SK-N-SH (cell line): ENCODE measurements around the gene AUH. TPM values are rescaled to one million over a fixed set of nuclear protein-coding genes. Genes with fewer than 3 reads are reported as not detected.

Source experiments
- CTCF ChIA-PET: fragments of 300-600, 350-600 bp; formaldehyde crosslinking; extraction: SDS; loops from one replicate; lab custom pipeline; 2021; lab: Yijun Ruan, JAX
- POLR2A ChIA-PET: fragments of 350-600 bp; sonication (Branson Sonifier 250); formaldehyde crosslinking; extraction: SDS; loops from one replicate; lab custom pipeline; 2020; ENCODE audit warnings: antibody characterized with exemption, inconsistent platforms; lab: Yijun Ruan, JAX
- DNase-seq: peaks from one replicate; pipeline ENCODE4 v3.0.0; 2012
- H2AFZ ChIP-seq: fragments of 200-600 bp; sonication (generic); 2 replicates; pipeline ENCODE4 v1.8.1; 2016; ENCODE audit warnings: antibody characterized with exemption, mild to moderate bottlenecking, low read depth
- H3F3A ChIP-seq: fragments of 200-600 bp; sonication (generic); replicated peaks from 2 replicates; pipeline ENCODE3; 2016; ENCODE audit warnings: antibody characterized with exemption, mild to moderate bottlenecking; ENCODE audit not compliant: insufficient read depth
- H3K27ac ChIP-seq, 2 experiments: fragments of 200-500 bp in 1 of 2; fragments of 200-600 bp in 1 of 2; sonication (Bioruptor generic) in 1 of 2; sonication (generic), shearing (Covaris generic) in 1 of 2; 2 replicates each; pipeline versions ENCODE4 v1.5.1 to v1.6.1; 2014 to 2016; ENCODE audit warnings: low read depth in 2 of 2, inconsistent platforms in 1 of 2, low read length in 1 of 2, mild to moderate bottlenecking in 1 of 2, mixed read lengths in 1 of 2
- H3K27me3 ChIP-seq: fragments of 200-600 bp; sonication (generic), shearing (Covaris generic); 2 replicates; pipeline ENCODE4 v1.6.1; 2016; ENCODE audit warnings: mixed run types; ENCODE audit not compliant: insufficient read depth
- H3K36me3 ChIP-seq, 2 experiments: fragments of 200-500 bp in 1 of 2; fragments of 200-600 bp in 1 of 2; sonication (Bioruptor generic) in 1 of 2; sonication (generic) in 1 of 2; replicated peaks in 1 of 2; 2 replicates each; pipeline versions ENCODE3 to v1.5.1; 2014 to 2016; ENCODE audit warnings: low read length in 1 of 2, mild to moderate bottlenecking in 1 of 2; ENCODE audit not compliant: insufficient read depth in 2 of 2, control insufficient read depth in 1 of 2
- H3K4me1 ChIP-seq, 2 experiments: fragments of 200-500 bp in 1 of 2; fragments of 200-600 bp in 1 of 2; sonication (Bioruptor generic) in 1 of 2; sonication (generic), shearing (Covaris generic) in 1 of 2; 2 replicates each; pipeline versions ENCODE4 v1.5.1 to v1.6.1; 2014 to 2016; ENCODE audit warnings: low read depth in 1 of 2, low read length in 1 of 2, mixed run types in 1 of 2; ENCODE audit not compliant: insufficient read depth in 2 of 2, control insufficient read depth in 1 of 2
- H3K4me2 ChIP-seq: fragments of 200-600 bp; sonication (generic), shearing (Covaris generic); 2 replicates; pipeline ENCODE4 v1.6.1; 2017; ENCODE audit warnings: mixed run types
- H3K4me3 ChIP-seq, 2 experiments: fragments of 200-500 bp in 1 of 2; fragments of 200-600 bp in 1 of 2; sonication (Bioruptor generic) in 1 of 2; sonication (generic), shearing (Covaris generic) in 1 of 2; 2 replicates each; pipeline versions ENCODE4 v1.5.1 to v1.8.1; 2014 to 2016; ENCODE audit warnings: low read depth in 2 of 2, inconsistent platforms in 1 of 2, low read length in 1 of 2, mild to moderate bottlenecking in 1 of 2, mixed read lengths in 1 of 2, moderate library complexity in 1 of 2
- H3K79me2 ChIP-seq: fragments of 200-600 bp; sonication (generic); 2 replicates; pipeline ENCODE4 v1.8.1; 2017; ENCODE audit warnings: mild to moderate bottlenecking; ENCODE audit not compliant: insufficient read depth
- H3K9ac ChIP-seq: fragments of 200-600 bp; sonication (generic); 2 replicates; pipeline ENCODE4 v1.6.1; 2017; ENCODE audit warnings: mixed run types
- H3K9me2 ChIP-seq: fragments of 200-600 bp; sonication (generic); 2 replicates; pipeline ENCODE4 v1.6.1; 2017; ENCODE audit warnings: mixed run types
- H3K9me3 ChIP-seq: fragments of 200-600 bp; sonication (generic); 2 replicates; pipeline ENCODE4 v1.6.1; 2017; ENCODE audit warnings: mixed run types, mild to moderate bottlenecking, moderate library complexity
- H4K20me1 ChIP-seq: fragments of 200-600 bp; sonication (generic); 2 replicates; pipeline ENCODE4 v1.6.1; 2017; ENCODE audit warnings: mild to moderate bottlenecking, mixed run types; ENCODE audit not compliant: insufficient read depth
- EZH2phosphoT487 ChIP-seq: fragments of 200-600 bp; sonication (generic); IDR thresholded peaks from 2 replicates; pipeline ENCODE4 v1.6.1; 2017; ENCODE audit warnings: low read depth, mixed run types, mild to moderate bottlenecking, antibody characterized with exemption, moderate library complexity, borderline replicate concordance
- FOXJ3 ChIP-seq: sonication (generic); formaldehyde crosslinking; IDR thresholded peaks from 2 replicates; pipeline ENCODE4 v1.5.1; 2020; ENCODE audit warnings: mild to moderate bottlenecking, missing genetic modification reagents
- GATA2 ChIP-seq: sonication (generic); formaldehyde crosslinking; IDR thresholded peaks from 2 replicates; pipeline ENCODE4 v1.5.0; 2020; ENCODE audit warnings: mild to moderate bottlenecking, missing genetic modification reagents
- MEF2A ChIP-seq: IDR thresholded peaks from 2 replicates; pipeline ENCODE4 v1.4.0; 2012; ENCODE audit warnings: low read depth, borderline replicate concordance
- MXI1 ChIP-seq: IDR thresholded peaks from 2 replicates; pipeline ENCODE4 v1.6.1; 2012; ENCODE audit warnings: mild to moderate bottlenecking, low read depth, low read length, improper control_type of control experiment
- RAD21 ChIP-seq: IDR thresholded peaks from 2 replicates; pipeline ENCODE4 v1.6.1; 2012; ENCODE audit warnings: mild to moderate bottlenecking, low read length
- RCOR1 ChIP-seq: fragments of 150-350 bp; IDR thresholded peaks from 2 replicates; pipeline ENCODE4 v1.6.1; 2017; ENCODE audit warnings: antibody characterized with exemption, low read length
- RFX5 ChIP-seq: IDR thresholded peaks from 2 replicates; pipeline ENCODE4 v1.6.1; 2012; ENCODE audit warnings: mild to moderate bottlenecking, improper control_type of control experiment, low read length
- RXRA ChIP-seq: IDR thresholded peaks from 2 replicates; pipeline ENCODE4 v1.4.0; 2012; ENCODE audit warnings: low read depth, mild to moderate bottlenecking, borderline replicate concordance
- SMC3 ChIP-seq: IDR thresholded peaks from 2 replicates; pipeline ENCODE4 v1.6.1; 2012; ENCODE audit warnings: low read depth, low read length, improper control_type of control experiment
- WGBS: methylation state at CpG from one replicate; pipeline ENCODE4 v1.1.6; 2017; ENCODE audit warnings: low lambda C conversion rate; 5-methylcytosine and 5-hydroxymethylcytosine counted together
- polyA plus RNA-seq, 3 experiments: library from polyadenylated mRNA; depleted of rRNA; stranded (reverse); fragments of >200 nt; gene quantifications; 2 replicates each; pipeline ENCODE4 v1.2.3, GENCODE V29; 2012
- TF ChIP-seq, protein P1 (sequence below): IDR thresholded peaks from 2 replicates; pipeline ENCODE4 v1.4.0; 2012; ENCODE audit warnings: low read depth

AUH gene
- polyA plus RNA-seq, 1 of the 3 experiments (the other 2 are of a cell fraction) = 7.6 TPM

DNA sequence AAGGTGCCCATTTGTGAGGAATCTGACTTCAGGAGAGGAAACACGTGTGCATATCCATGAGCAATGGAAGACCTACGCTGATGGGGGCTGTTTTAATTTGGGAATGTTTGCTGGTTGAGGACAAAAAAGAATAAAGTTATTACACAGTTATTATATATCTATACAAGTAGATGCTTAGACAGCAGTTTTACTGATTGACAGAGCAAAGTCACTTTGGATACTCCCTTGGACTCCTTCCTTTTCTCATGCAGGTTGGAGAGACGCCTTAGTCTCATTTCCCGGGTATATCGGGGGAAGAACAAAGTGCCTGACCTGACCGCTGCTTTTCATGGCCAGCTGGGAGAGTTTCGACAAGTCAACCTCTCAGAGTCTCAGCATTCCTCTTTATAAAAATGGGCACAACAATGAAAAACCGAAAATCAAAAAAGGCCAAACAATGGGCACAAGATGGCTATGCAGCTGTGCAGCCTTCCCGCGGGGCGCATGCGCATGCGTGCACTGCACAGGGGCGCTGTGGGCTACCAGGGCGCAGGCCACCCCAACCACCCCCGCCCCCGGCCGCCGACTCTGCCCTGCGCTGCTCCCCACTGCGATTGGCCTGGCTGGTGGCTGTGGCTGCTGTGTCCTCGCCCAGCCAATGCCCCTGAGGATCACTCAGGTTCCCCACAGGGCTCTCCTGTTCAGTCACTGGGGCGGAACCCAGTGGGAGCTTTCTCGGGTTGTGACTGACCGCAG is 43.8 kb upstream of the AUH start:
- no peak for DNase-seq
- CTCF ChIA-PET = no interaction called here
- POLR2A ChIA-PET = no interaction called here

DNA sequence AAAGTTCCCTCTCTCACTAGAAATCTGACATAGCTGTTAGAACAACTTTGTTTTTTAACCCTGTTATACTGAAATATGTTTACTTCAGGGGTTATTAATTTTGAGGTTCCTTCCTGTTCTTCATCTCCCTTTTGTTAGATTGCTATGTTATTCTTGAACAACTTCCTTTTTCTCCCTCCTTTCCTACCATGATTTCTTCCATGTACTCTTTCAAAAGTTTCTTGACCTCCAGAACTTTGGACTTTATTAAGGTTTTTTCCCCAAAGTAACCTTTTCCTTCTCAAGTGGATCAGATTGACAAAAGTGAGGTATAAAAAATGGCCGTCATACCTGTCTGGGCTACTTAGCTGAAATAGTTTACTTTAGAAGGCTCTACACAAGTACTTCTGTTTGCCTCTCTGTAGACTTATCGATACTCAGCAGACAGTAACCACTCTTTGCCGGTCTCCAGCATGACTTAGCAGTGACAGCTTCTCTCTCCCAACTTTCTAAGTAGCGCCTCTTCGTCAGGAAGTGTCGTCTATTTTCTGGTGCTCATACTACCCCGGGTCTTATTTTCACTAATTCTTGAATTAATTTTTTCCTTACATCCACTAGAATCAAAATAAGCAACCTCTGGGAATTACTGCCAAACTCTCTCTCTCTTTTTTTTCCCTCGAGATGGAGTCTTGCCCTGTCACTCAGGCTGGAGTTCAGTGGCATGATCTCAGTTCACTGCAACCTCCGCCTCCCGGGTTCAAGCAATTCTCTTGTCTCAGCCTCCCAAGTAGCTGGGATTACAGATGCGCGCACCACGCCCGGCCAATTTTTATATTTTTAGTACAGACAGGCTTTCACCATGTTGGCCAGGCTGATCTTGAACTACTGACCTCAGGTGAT is 42.2 kb upstream of the AUH start:
- no peak overlapping the region for H3K27ac ChIP-seq
- ChIA-PET CTCF (no interaction called here), POLR2A (no interaction called here)
- H2AFZ ChIP-seq = no peak overlapping the region
- H3F3A ChIP-seq = peaks cover 12% of the 10 kb centered on the region
- no peaks in the 10 kb centered on the region for H3K27me3 ChIP-seq
- no peaks in the 10 kb centered on the region for H3K9me2 ChIP-seq
- peaks cover 0 to 8% of the 10 kb centered on the region in 2 experiments; a peak in 2 of 4 replicates for H3K4me1 ChIP-seq
- TF ChIP-seq RFX5 (no peak), MEF2A (no peak), SMC3 (no peak), RXRA (no peak), MXI1 (no peak), EZH2phosphoT487 (no peak), RCOR1 (no peak), GATA2 (no peak), FOXJ3 (no peak)
- H4K20me1 ChIP-seq = no peaks in the 10 kb centered on the region; the same call in 1 of the 2 replicates
- H3K9me3 ChIP-seq = no peaks in the 10 kb centered on the region
- H3K4me3 ChIP-seq = no peak overlapping the region
- no peaks in the 10 kb centered on the region for H3K36me3 ChIP-seq
- H3K79me2 ChIP-seq = no peaks in the 10 kb centered on the region
- H3K4me2 ChIP-seq = no peak overlapping the region
- no peak overlapping the region for H3K9ac ChIP-seq
- 97% methylated on average over 14 of the region's 14 CpGs for WGBS
- no peak for DNase-seq

More for the DNA sequence above, 43.8 kb upstream of the AUH start:
- peaks cover 3% of the 10 kb centered on the region; the same call in 1 of the 2 replicates for H3K79me2 ChIP-seq
- H3K27me3 ChIP-seq = no peaks in the 10 kb centered on the region
- H4K20me1 ChIP-seq = no peaks in the 10 kb centered on the region; the same call in 1 of the 2 replicates
- H3K4me3 ChIP-seq = no peak overlapping the region
- H3K9me3 ChIP-seq = no peaks in the 10 kb centered on the region
- H3F3A ChIP-seq = peaks cover 16% of the 10 kb centered on the region
- H3K9me2 ChIP-seq = no peaks in the 10 kb centered on the region
- peaks cover 0 to 8% of the 10 kb centered on the region in 2 experiments; a peak in 2 of 4 replicates for H3K4me1 ChIP-seq
- H2AFZ ChIP-seq = no peak overlapping the region
- no peak overlapping the region for H3K9ac ChIP-seq
- 97% methylated on average over 18 of the region's 25 CpGs for WGBS
- H3K27ac ChIP-seq = no peak overlapping the region
- TF ChIP-seq, protein P1, sequence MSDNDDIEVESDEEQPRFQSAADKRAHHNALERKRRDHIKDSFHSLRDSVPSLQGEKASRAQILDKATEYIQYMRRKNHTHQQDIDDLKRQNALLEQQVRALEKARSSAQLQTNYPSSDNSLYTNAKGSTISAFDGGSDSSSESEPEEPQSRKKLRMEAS = no peak
- TF ChIP-seq RAD21 (no peak), EZH2phosphoT487 (no peak)
- peaks cover 14 to 16% of the 10 kb centered on the region in 2 experiments for H3K36me3 ChIP-seq
- H3K4me2 ChIP-seq = no peak overlapping the region
